Panc1 (cell line): ENCODE results near the gene CYTH3. TPM values are rescaled to one million over a fixed set of nuclear protein-coding genes. Genes with fewer than 3 reads are reported as not detected.

Experiments
- ATAC-seq: fragments of 200-7000 bp; cut with Tn5 transposase; 2 replicates; pipeline ENCODE4 v1.9.1; 2020; ENCODE audit warnings: mild to moderate bottlenecking, moderate library complexity
- BruUV-seq: library from RNA; stranded (reverse); fragments of 400-500 nt; replicated peaks from 2 replicates; lab custom pipeline; 2021; lab: Mats Ljungman, UMichigan
- CTCF ChIA-PET: fragments of 300-600 bp; sonication (Branson Sonifier 250); formaldehyde crosslinking; loops from one replicate; lab custom pipeline; 2022; ENCODE audit warnings: antibody characterized with exemption; lab: Charles Lee
- POLR2A ChIA-PET: fragments of 300-600 bp; sonication (Branson Sonifier 250); formaldehyde crosslinking; loops from one replicate; lab custom pipeline; 2022; ENCODE audit warnings: antibody characterized with exemption; lab: Charles Lee
- DNase-seq: peaks from one replicate; pipeline ENCODE4 v3.0.0-alpha.2; 2010; ENCODE audit warnings: low read depth, low spot score
- H3K27ac ChIP-seq: 2 replicates; pipeline ENCODE4 v1.5.1; 2011; ENCODE audit warnings: mild to moderate bottlenecking, low read length, inconsistent platforms
- H3K27me3 ChIP-seq: fragments of 200-500 bp; sonication (Bioruptor generic); 2 replicates; pipeline ENCODE4 v1.6.0; 2014; ENCODE audit warnings: low read length, inconsistent platforms; ENCODE audit not compliant: control insufficient read depth, insufficient read depth
- H3K36me3 ChIP-seq: fragments of 200-500 bp; sonication (Bioruptor generic); 2 replicates; pipeline ENCODE4 v1.5.1; 2014; ENCODE audit warnings: inconsistent platforms, mild to moderate bottlenecking, low read length, moderate library complexity; ENCODE audit not compliant: control insufficient read depth, insufficient read depth
- H3K4me1 ChIP-seq: 2 replicates; pipeline ENCODE4 v1.5.1; 2011; ENCODE audit warnings: inconsistent platforms, mild to moderate bottlenecking, low read length, moderate library complexity; ENCODE audit not compliant: control insufficient read depth, insufficient read depth
- H3K4me3 ChIP-seq, 2 experiments: 2 replicates each; pipeline ENCODE4 v1.5.1; 2011 to 2012; ENCODE audit warnings: low read depth in 2 of 2, low read length in 2 of 2, mild to moderate bottlenecking in 2 of 2, inconsistent platforms in 1 of 2, moderate library complexity in 1 of 2
- H3K9me3 ChIP-seq: fragments of 200-500 bp; sonication (Bioruptor generic); 2 replicates; pipeline ENCODE4 v1.5.1; 2014; ENCODE audit warnings: low read depth, mild to moderate bottlenecking, inconsistent platforms, low read length, moderate library complexity; ENCODE audit not compliant: control insufficient read depth, insufficient read depth
- POLR2AphosphoS5 ChIP-seq: IDR thresholded peaks from 2 replicates; pipeline ENCODE4 v1.6.1; 2012; ENCODE audit warnings: mild to moderate bottlenecking, low read depth, low read length, moderate library complexity
- REST ChIP-seq, 2 experiments: IDR thresholded peaks; 2 replicates each; pipeline ENCODE4 v1.6.1; 2011 to 2012; ENCODE audit warnings: low read depth in 2 of 2, control low read depth in 1 of 2, low read length in 1 of 2, mild to moderate bottlenecking in 1 of 2, moderate library complexity in 1 of 2; ENCODE audit not compliant: insufficient read depth in 1 of 2
- SIN3A ChIP-seq: IDR thresholded peaks from 2 replicates; pipeline ENCODE4 v1.6.1; 2012; ENCODE audit warnings: low read depth, mild to moderate bottlenecking, low read length, moderate library complexity, borderline replicate concordance; ENCODE audit not compliant: insufficient read depth
- TCF7L2 ChIP-seq: IDR thresholded peaks from 2 replicates; pipeline ENCODE4 v1.6.1; 2011; ENCODE audit warnings: mild to moderate bottlenecking, low read depth, low read length, inconsistent platforms
- in situ Hi-C: cut with HindIII; loops from 2 replicates; pipeline ENCODE4 v1.10.0; 2016; ENCODE audit warnings: low sequenced_read_pairs, low pct_unique_long_range_greater_than_20kb
- intact Hi-C: fragments of 100-400 bp; cut with micrococcal nuclease; formaldehyde crosslinking; loops from one replicate; pipeline ENCODE4 v1.10.0; 2022; ENCODE audit not compliant: unreplicated experiment
- total RNA-seq: library from RNA; stranded (reverse); gene quantifications from one replicate; pipeline ENCODE4 v1.2.1, GENCODE V29; 2021; ENCODE audit not compliant: unreplicated experiment
- TF ChIP-seq, protein P1 (sequence below): fragments of 450-650 bp; IDR thresholded peaks from 2 replicates; pipeline ENCODE4 v1.5.1; 2017; ENCODE audit warnings: mild to moderate bottlenecking

CYTH3 gene
- total RNA-seq, 1 experiment from 2014 or later: 35.5 TPM

- Histone ChIP-seq H3K27me3 (no peaks in the 10 kb centered on the region), H3K27ac (no peak overlapping the region), H3K4me1 (no peaks in the 10 kb centered on the region), H3K9me3 (no peaks in the 10 kb centered on the region), H3K36me3 (no peaks in the 10 kb centered on the region), H3K4me3 (no peak overlapping the region)
- DNase-seq: no peak
- ChIA-PET POLR2A (interaction anchor here (0.5 kb wide), 1 partner anchor 27 kb away, joined by 3 read pairs; no protein-coding TSS in a partner anchor), CTCF (no interaction called here)
- TF ChIP-seq SIN3A (no peak), POLR2AphosphoS5 (no peak), REST (IDR thresholded peaks at IDR 0.05; ENCODE audit: insufficient read depth in 1 of 2, low read depth in 2 of 2, low read length in 1 of 2) (no peak), TCF7L2 (no peak)
- TF ChIP-seq, protein P1, sequence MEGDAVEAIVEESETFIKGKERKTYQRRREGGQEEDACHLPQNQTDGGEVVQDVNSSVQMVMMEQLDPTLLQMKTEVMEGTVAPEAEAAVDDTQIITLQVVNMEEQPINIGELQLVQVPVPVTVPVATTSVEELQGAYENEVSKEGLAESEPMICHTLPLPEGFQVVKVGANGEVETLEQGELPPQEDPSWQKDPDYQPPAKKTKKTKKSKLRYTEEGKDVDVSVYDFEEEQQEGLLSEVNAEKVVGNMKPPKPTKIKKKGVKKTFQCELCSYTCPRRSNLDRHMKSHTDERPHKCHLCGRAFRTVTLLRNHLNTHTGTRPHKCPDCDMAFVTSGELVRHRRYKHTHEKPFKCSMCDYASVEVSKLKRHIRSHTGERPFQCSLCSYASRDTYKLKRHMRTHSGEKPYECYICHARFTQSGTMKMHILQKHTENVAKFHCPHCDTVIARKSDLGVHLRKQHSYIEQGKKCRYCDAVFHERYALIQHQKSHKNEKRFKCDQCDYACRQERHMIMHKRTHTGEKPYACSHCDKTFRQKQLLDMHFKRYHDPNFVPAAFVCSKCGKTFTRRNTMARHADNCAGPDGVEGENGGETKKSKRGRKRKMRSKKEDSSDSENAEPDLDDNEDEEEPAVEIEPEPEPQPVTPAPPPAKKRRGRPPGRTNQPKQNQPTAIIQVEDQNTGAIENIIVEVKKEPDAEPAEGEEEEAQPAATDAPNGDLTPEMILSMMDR: no peak
- no peak for ATAC-seq
- intact Hi-C loops (no loop called here), in situ Hi-C loops (no loop called here)
- no TSS peak for BruUV-seq
These were observed 60.4 kb downstream of the CYTH3 start for GRCh38 chr7:6212008-6212407.

DNA sequence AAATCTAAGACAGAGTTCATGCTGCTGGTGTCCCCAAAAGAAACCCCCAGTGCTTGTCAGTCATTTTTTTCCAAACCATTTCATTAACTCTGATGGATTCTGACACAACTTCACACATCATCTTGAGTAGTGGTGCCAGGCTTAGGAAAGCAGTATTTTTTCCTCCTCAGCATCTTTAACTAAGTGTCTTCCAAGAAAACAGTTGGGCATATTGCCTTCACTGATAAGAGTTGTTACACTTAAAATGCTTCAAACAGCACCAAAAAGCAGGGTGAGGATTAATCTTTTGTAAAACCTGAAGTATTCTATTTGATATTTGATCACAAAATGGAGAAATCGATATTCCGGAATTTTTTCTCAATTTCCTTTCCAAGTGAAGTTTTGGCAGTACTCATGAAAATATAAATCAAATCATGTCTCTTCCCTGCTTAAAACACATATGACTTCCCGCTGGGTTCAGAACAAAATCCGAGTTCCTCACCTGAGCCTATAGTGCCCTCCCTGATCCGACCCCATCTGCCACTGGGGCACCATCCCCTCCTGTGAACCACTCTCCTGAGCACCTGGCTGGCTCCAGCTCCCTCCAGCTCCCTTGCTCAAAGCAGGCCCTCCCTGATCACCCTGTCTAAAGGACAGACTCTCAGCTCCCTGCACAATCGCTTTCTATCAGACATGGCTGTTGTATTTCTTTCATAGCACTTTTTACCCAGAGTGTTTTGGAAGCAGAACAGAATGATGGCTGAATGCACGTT lies 61.6 kb downstream of the CYTH3 start:
- POLR2A ChIA-PET: no interaction called here
- no peaks in the 10 kb centered on the region for H3K27me3 ChIP-seq
- ATAC-seq: no peak
- intact Hi-C loops (no loop called here), in situ Hi-C loops (no loop called here)
- CTCF ChIA-PET: no interaction called here
- H3K4me3 ChIP-seq: no peak overlapping the region
- peaks cover 4% of the 10 kb centered on the region for H3K4me1 ChIP-seq
- DNase-seq: no peak
- H3K9me3 ChIP-seq: no peaks in the 10 kb centered on the region
- TF ChIP-seq REST (IDR thresholded peaks at IDR 0.05; ENCODE audit: insufficient read depth in 1 of 2, low read depth in 2 of 2, low read length in 1 of 2) (no peak), TCF7L2 (no peak), POLR2AphosphoS5 (no peak)
- TF ChIP-seq, protein P1: no peak
- no peak overlapping the region for H3K27ac ChIP-seq
- BruUV-seq: no TSS peak
- H3K36me3 ChIP-seq: no peaks in the 10 kb centered on the region
